IMR-90 (cell line): ENCODE results near the gene SAMM50. TPM values are rescaled to one million over a fixed set of nuclear protein-coding genes. Genes with fewer than 3 reads are reported as not detected.

Source experiments
- ATAC-seq: fragments of 200-7000 bp; cut with Tn5 transposase; 2 replicates; pipeline ENCODE4 v1.9.1; 2020; ENCODE audit warnings: low read depth, mild to moderate bottlenecking, moderate library complexity
- BruUV-seq: library from RNA; stranded (reverse); fragments of 400-500 nt; replicated peaks from 2 replicates; lab custom pipeline; 2021; lab: Mats Ljungman, UMichigan
- CTCF ChIA-PET: fragments of 300-600 bp; formaldehyde crosslinking; extraction: SDS; loops from one replicate; lab custom pipeline; 2021; ENCODE audit warnings: antibody characterized with exemption; lab: Yijun Ruan, JAX
- POLR2A ChIA-PET: fragments of 300-600 bp; sonication (Branson Sonifier 250); formaldehyde crosslinking; loops from one replicate; lab custom pipeline; 2022; ENCODE audit warnings: antibody characterized with exemption; ENCODE audit not compliant: unreplicated experiment; lab: Charles Lee
- DNase-seq: peaks from one replicate; pipeline ENCODE4 v3.0.0; 2013
- H2AFZ ChIP-seq: replicated peaks from 2 replicates; pipeline ENCODE3; 2013; ENCODE audit warnings: low read length, mild to moderate bottlenecking; ENCODE audit not compliant: poor library complexity
- H2AK5ac ChIP-seq: 2 replicates; pipeline ENCODE4 v1.6.1; 2013; ENCODE audit warnings: low read depth, low read length, inconsistent platforms
- H2AK9ac ChIP-seq: replicated peaks from 2 replicates; pipeline ENCODE3; 2013; ENCODE audit warnings: mild to moderate bottlenecking, low read depth, low read length, moderate library complexity; ENCODE audit not compliant: poor library complexity
- H2BK120ac ChIP-seq: 2 replicates; pipeline ENCODE4 v1.6.1; 2013; ENCODE audit warnings: low read depth, low read length, inconsistent platforms
- H2BK15ac ChIP-seq: 3 replicates; pipeline ENCODE4 v1.6.1; 2013; ENCODE audit warnings: low read depth, low read length, inconsistent platforms
- H2BK20ac ChIP-seq: 2 replicates; pipeline ENCODE4 v1.6.1; 2013; ENCODE audit warnings: low read depth, mild to moderate bottlenecking, inconsistent platforms, low read length, moderate library complexity
- H2BK5ac ChIP-seq: 2 replicates; pipeline ENCODE4 v1.6.1; 2013; ENCODE audit warnings: mild to moderate bottlenecking, low read depth, low read length, inconsistent platforms; ENCODE audit not compliant: poor library complexity, severe bottlenecking
- H3K14ac ChIP-seq: replicated peaks from 2 replicates; pipeline ENCODE4 v1.6.1; 2013; ENCODE audit warnings: low read depth, low read length, inconsistent platforms
- H3K18ac ChIP-seq: 2 replicates; pipeline ENCODE4 v1.6.1; 2013; ENCODE audit warnings: low read depth, low read length, control low read depth
- H3K23ac ChIP-seq: 2 replicates; pipeline ENCODE4 v1.6.1; 2013; ENCODE audit warnings: low read depth, low read length, inconsistent platforms
- H3K27ac ChIP-seq: 2 replicates; pipeline ENCODE4 v1.5.1; 2013; ENCODE audit warnings: mild to moderate bottlenecking, control low read depth, low read length; ENCODE audit not compliant: insufficient read depth
- H3K27me3 ChIP-seq: 2 replicates; pipeline ENCODE4 v1.6.1; 2013; ENCODE audit warnings: low read length; ENCODE audit not compliant: control insufficient read depth, insufficient read depth
- H3K36me3 ChIP-seq: 2 replicates; pipeline ENCODE4 v1.6.1; 2013; ENCODE audit warnings: low read length, mixed read lengths; ENCODE audit not compliant: control insufficient read depth, insufficient read depth
- H3K4ac ChIP-seq: 2 replicates; pipeline ENCODE4 v1.6.1; 2013; ENCODE audit warnings: low read depth, low read length, inconsistent platforms
- H3K4me1 ChIP-seq: 2 replicates; pipeline ENCODE4 v1.6.1; 2013; ENCODE audit warnings: low read length, mixed read lengths; ENCODE audit not compliant: control insufficient read depth, insufficient read depth
- H3K4me2 ChIP-seq: 2 replicates; pipeline ENCODE4 v1.6.1; 2013; ENCODE audit warnings: low read depth, mild to moderate bottlenecking, control low read depth, low read length, moderate library complexity
- H3K4me3 ChIP-seq: 2 replicates; pipeline ENCODE4 v1.5.1; 2013; ENCODE audit warnings: low read depth, mild to moderate bottlenecking, control low read depth, low read length, moderate library complexity; ENCODE audit not compliant: insufficient read depth
- H3K56ac ChIP-seq: 2 replicates; pipeline ENCODE4 v1.6.1; 2013; ENCODE audit warnings: low read length, inconsistent platforms; ENCODE audit not compliant: insufficient read depth; ENCODE audit errors: extremely low read depth
- H3K79me1 ChIP-seq, 2 experiments: 2 replicates each; pipeline ENCODE4 v1.6.1; 2013; ENCODE audit warnings: low read length in 2 of 2, inconsistent platforms in 1 of 2, low read depth in 1 of 2
- H3K9ac ChIP-seq: 2 replicates; pipeline ENCODE4 v1.6.1; 2013; ENCODE audit warnings: low read depth, low read length, control low read depth
- H3K9me1 ChIP-seq: 2 replicates; pipeline ENCODE4 v1.6.1; 2013; ENCODE audit warnings: low read length, inconsistent platforms; ENCODE audit not compliant: insufficient read depth
- H3K9me3 ChIP-seq: 2 replicates; pipeline ENCODE4 v1.6.1; 2013; ENCODE audit warnings: low read length; ENCODE audit not compliant: control insufficient read depth, insufficient read depth
- H4K20me1 ChIP-seq: 2 replicates; pipeline ENCODE4 v1.6.1; 2013; ENCODE audit warnings: low read length, inconsistent platforms; ENCODE audit not compliant: insufficient read depth
- H4K5ac ChIP-seq: 2 replicates; pipeline ENCODE4 v1.6.1; 2013; ENCODE audit warnings: mild to moderate bottlenecking, low read depth, low read length, control low read depth
- H4K8ac ChIP-seq, 2 experiments: 2 replicates each; pipeline ENCODE4 v1.6.1; 2013; ENCODE audit warnings: low read depth in 2 of 2, low read length in 2 of 2, control low read depth in 1 of 2, inconsistent platforms in 1 of 2
- H4K91ac ChIP-seq: 2 replicates; pipeline ENCODE4 v1.6.1; 2013; ENCODE audit warnings: low read depth, low read length, inconsistent platforms; ENCODE audit not compliant: insufficient read depth
- BHLHE40 ChIP-seq: fragments of 150-350 bp; IDR thresholded peaks from 2 replicates; pipeline ENCODE4 v1.6.1; 2016; ENCODE audit warnings: mild to moderate bottlenecking, low read depth, low read length
- CEBPB ChIP-seq: IDR thresholded peaks from 2 replicates; pipeline ENCODE4 v1.6.1; 2012; ENCODE audit warnings: low read depth, low read length, improper control_type of control experiment
- CHD1 ChIP-seq: IDR thresholded peaks from 2 replicates; pipeline ENCODE4 v1.6.1; 2012; ENCODE audit warnings: low read depth, low read length, improper control_type of control experiment
- FOS ChIP-seq: fragments of 150-350 bp; IDR thresholded peaks from 2 replicates; pipeline ENCODE4 v1.6.1; 2016; ENCODE audit warnings: low read depth, low read length
- MAFK ChIP-seq: IDR thresholded peaks from 2 replicates; pipeline ENCODE4 v1.6.1; 2012; ENCODE audit warnings: low read depth, low read length, improper control_type of control experiment
- MAZ ChIP-seq: IDR thresholded peaks from 2 replicates; pipeline ENCODE4 v1.6.1; 2012; ENCODE audit warnings: low read depth, mild to moderate bottlenecking, low read length, improper control_type of control experiment, moderate library complexity, borderline replicate concordance
- MXI1 ChIP-seq: IDR thresholded peaks from 2 replicates; pipeline ENCODE4 v1.6.1; 2012; ENCODE audit warnings: low read depth, mild to moderate bottlenecking, low read length, moderate library complexity, borderline replicate concordance
- NFE2L2 ChIP-seq: fragments of 150-350 bp; IDR thresholded peaks from 2 replicates; pipeline ENCODE4 v1.6.1; 2016; ENCODE audit warnings: low read depth, mild to moderate bottlenecking, low read length
- POLR2A ChIP-seq: IDR thresholded peaks from 2 replicates; pipeline ENCODE4 v1.6.1; 2012; ENCODE audit warnings: mild to moderate bottlenecking, low read depth, low read length
- RAD21 ChIP-seq: IDR thresholded peaks from 2 replicates; pipeline ENCODE4 v1.6.1; 2012; ENCODE audit warnings: low read length, improper control_type of control experiment
- RCOR1 ChIP-seq: IDR thresholded peaks from 2 replicates; pipeline ENCODE4 v1.6.1; 2012; ENCODE audit warnings: mild to moderate bottlenecking, low read length, improper control_type of control experiment; ENCODE audit not compliant: insufficient replicate concordance
- RFX5 ChIP-seq: IDR thresholded peaks from 2 replicates; pipeline ENCODE4 v1.8.0; 2012; ENCODE audit warnings: low read depth, mild to moderate bottlenecking, low read length, moderate library complexity
- SMC3 ChIP-seq: fragments of 150-350 bp; IDR thresholded peaks from 2 replicates; pipeline ENCODE4 v1.6.1; 2016; ENCODE audit warnings: low read depth, mild to moderate bottlenecking, antibody characterized with exemption, low read length, moderate library complexity
- USF2 ChIP-seq: fragments of 150-350 bp; IDR thresholded peaks from 2 replicates; pipeline ENCODE4 v1.6.1; 2017; ENCODE audit warnings: mild to moderate bottlenecking, antibody characterized with exemption, low read length, low read depth
- WGBS, 2 experiments: methylation state at CpG; one replicate each; pipeline versions ENCODE4 v1.1.5 to v1.1.7; 2013; ENCODE audit warnings: missing lambda C conversion rate in 2 of 2; ENCODE audit not compliant: insufficient read length in 1 of 2; ENCODE audit errors: extremely low coverage in 2 of 2; 5-methylcytosine and 5-hydroxymethylcytosine counted together
- dilution Hi-C: fragments of 300-500 bp; cut with HindIII; formaldehyde crosslinking; loops from one replicate; pipeline ENCODE4 v1.14.3; 2018; ENCODE audit warnings: low sequenced_read_pairs; ENCODE audit not compliant: unreplicated experiment
- in situ Hi-C: fragments of 300-500 bp; cut with MboI; formaldehyde crosslinking; loops from 3 replicates; pipeline ENCODE4 v1.14.3; 2019; ENCODE audit warnings: low sequenced_read_pairs, inconsistent platforms, mixed read lengths
- intact Hi-C: fragments of 100-400 bp; cut with micrococcal nuclease; formaldehyde crosslinking; loops from 2 replicates; pipeline ENCODE4 v1.10.0; 2022
- polyA plus RNA-seq, 3 experiments: library from polyadenylated mRNA; depleted of rRNA; stranded (reverse); fragments of >200 nt; gene quantifications; 2 replicates each; pipeline ENCODE4 v1.2.3, GENCODE V29; 2012; ENCODE audit warnings: low replicate concordance in 1 of 3
- total RNA-seq: library from RNA; depleted of rRNA; stranded (reverse); fragments of >200 nt; gene quantifications from 2 replicates; pipeline ENCODE4 v1.2.3, GENCODE V29; 2012
- TF ChIP-seq, protein P1 (sequence below): conservative IDR thresholded peaks from 2 replicates; pipeline ENCODE4 v1.5.1; 2012; ENCODE audit warnings: mild to moderate bottlenecking, low read depth, low read length, improper control_type of control experiment
- TF ChIP-seq, protein P2 (sequence below): fragments of 150-350 bp; IDR thresholded peaks from 2 replicates; pipeline ENCODE4 v1.6.1; 2016; ENCODE audit warnings: low read depth, mild to moderate bottlenecking, low read length, moderate library complexity, borderline replicate concordance

SAMM50 gene
- total and polyA plus RNA-seq, 2 of the 4 experiments (the other 2 are of a cell fraction) = 40.6 to 43.7 TPM

DNA sequence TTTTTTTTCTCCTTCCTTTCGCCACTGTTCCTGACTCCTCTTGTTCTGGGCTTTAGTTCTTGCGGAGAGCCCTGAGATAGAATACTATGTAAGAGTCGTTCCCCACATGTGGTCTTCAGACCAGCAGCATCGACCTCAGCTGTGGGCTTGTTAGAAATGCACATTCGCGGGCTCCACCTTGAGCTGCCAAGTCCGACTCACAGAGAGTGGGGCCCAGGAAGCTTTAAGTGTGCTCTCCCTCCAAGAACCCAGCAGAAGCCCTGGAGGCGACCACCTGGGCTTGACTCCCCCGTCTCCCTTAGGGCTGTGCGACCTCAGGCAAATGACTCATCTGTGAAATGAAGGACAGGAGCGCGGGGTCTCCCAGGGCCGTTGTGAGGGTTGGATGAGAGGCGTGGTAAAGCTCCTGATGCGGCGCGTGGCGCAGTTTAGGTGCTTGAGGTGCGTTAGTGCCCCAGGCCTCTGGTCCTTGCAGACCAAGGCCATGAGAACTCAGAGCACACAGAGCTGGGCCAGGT is 18.8 kb downstream of the SAMM50 start:
- no peak overlapping the region for H2BK5ac ChIP-seq
- H3K36me3 ChIP-seq = peaks cover 68% of the 10 kb centered on the region
- no peak overlapping the region for H3K14ac ChIP-seq
- H3K56ac ChIP-seq = no peak overlapping the region
- no peak overlapping the region for H4K5ac ChIP-seq
- ChIA-PET POLR2A (no interaction called here), CTCF (no interaction called here)
- 97% methylated on average over 11 of the region's 19 CpGs; no CpG with 5 or more reads in 1 of the 2 experiments for WGBS, 2 experiments
- H4K20me1 ChIP-seq = no peaks in the 10 kb centered on the region; the same call in none of the 2 replicates
- no TSS peak for BruUV-seq
- no peak overlapping the region for H4K8ac ChIP-seq
- H3K4ac ChIP-seq = no peak overlapping the region
- DNase-seq = no peak
- no peak overlapping the region for H2BK15ac ChIP-seq
- no peak overlapping the region for H2BK120ac ChIP-seq
- H3K9ac ChIP-seq = no peak overlapping the region
- TF ChIP-seq USF2 = no peak
- TF ChIP-seq CEBPB = no peak
- no peak for TF ChIP-seq MAFK
- no peak for TF ChIP-seq SMC3
- TF ChIP-seq RCOR1 = no peak
- TF ChIP-seq CHD1 = no peak
- no peak for TF ChIP-seq MAZ
- no peak for TF ChIP-seq POLR2A
- no peak for TF ChIP-seq FOS
- no peak for TF ChIP-seq BHLHE40
- TF ChIP-seq RFX5 = no peak
- TF ChIP-seq NFE2L2 = no peak
- no peak for TF ChIP-seq MXI1
- no peak for TF ChIP-seq RAD21
- TF ChIP-seq, protein P1, sequence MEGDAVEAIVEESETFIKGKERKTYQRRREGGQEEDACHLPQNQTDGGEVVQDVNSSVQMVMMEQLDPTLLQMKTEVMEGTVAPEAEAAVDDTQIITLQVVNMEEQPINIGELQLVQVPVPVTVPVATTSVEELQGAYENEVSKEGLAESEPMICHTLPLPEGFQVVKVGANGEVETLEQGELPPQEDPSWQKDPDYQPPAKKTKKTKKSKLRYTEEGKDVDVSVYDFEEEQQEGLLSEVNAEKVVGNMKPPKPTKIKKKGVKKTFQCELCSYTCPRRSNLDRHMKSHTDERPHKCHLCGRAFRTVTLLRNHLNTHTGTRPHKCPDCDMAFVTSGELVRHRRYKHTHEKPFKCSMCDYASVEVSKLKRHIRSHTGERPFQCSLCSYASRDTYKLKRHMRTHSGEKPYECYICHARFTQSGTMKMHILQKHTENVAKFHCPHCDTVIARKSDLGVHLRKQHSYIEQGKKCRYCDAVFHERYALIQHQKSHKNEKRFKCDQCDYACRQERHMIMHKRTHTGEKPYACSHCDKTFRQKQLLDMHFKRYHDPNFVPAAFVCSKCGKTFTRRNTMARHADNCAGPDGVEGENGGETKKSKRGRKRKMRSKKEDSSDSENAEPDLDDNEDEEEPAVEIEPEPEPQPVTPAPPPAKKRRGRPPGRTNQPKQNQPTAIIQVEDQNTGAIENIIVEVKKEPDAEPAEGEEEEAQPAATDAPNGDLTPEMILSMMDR = no peak
- TF ChIP-seq, protein P2, sequence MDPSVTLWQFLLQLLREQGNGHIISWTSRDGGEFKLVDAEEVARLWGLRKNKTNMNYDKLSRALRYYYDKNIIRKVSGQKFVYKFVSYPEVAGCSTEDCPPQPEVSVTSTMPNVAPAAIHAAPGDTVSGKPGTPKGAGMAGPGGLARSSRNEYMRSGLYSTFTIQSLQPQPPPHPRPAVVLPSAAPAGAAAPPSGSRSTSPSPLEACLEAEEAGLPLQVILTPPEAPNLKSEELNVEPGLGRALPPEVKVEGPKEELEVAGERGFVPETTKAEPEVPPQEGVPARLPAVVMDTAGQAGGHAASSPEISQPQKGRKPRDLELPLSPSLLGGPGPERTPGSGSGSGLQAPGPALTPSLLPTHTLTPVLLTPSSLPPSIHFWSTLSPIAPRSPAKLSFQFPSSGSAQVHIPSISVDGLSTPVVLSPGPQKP = no peak
- H3K4me2 ChIP-seq = no peak overlapping the region
- no peak overlapping the region for H2AK5ac ChIP-seq
- H3K23ac ChIP-seq = no peak overlapping the region
- H3K27ac ChIP-seq = no peak overlapping the region
- intact Hi-C loops = no loop called here
- no peaks in the 10 kb centered on the region for H3K9me1 ChIP-seq
- no peak overlapping the region for H3K18ac ChIP-seq
- H3K27me3 ChIP-seq = no peaks in the 10 kb centered on the region
- no peaks in the 10 kb centered on the region for H3K9me3 ChIP-seq
- H2AK9ac ChIP-seq = no peak overlapping the region
- H2AFZ ChIP-seq = no peak overlapping the region
- peaks cover 5% of the 10 kb centered on the region in 2 experiments; a peak in 3 of 4 replicates for H3K79me1 ChIP-seq
- no peak for ATAC-seq
- H3K4me3 ChIP-seq = no peak overlapping the region
- no peaks in the 10 kb centered on the region for H3K4me1 ChIP-seq
- no peak overlapping the region for H2BK20ac ChIP-seq
- H4K91ac ChIP-seq = no peak overlapping the region
- dilution Hi-C loops = no loop called here
- in situ Hi-C loops = no loop called here
